HG03045 (cell line): ENCODE data around the gene CRIM1.

Experiments used
- ATAC-seq: cut with Tn5 transposase; IDR thresholded peaks from one replicate; pipeline ENCODE4 v1.9.1; 2021; ENCODE audit warnings: mild to moderate bottlenecking, moderate library complexity; ENCODE audit not compliant: unreplicated experiment

The CRIM1 gene

DNA sequence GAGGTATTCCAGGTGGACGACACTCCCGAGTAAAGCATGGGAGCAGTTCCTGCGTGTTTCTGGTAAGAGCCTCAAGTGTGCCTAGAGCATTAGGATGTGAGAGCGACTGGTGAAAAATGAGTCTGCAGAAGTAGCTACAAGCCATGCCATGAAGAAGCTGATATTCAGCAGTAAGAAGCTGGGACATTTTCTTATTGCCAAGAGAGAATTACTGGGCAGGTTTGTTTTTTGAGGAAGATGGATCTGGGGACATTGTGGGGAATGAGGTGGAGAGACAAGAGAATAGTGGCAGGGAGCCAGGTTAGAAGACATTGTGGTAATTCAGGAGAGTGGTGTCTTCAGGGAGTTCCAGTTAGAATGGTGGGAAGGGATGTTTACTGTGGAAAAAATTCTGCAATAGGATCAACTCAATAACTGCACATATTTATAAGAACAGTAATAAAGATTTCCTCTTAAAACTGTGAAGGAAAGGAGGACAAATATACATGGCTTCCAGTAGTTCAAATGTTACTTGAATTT is 38.2 kb downstream of the CRIM1 start:
- no peak for ATAC-seq

DNA sequence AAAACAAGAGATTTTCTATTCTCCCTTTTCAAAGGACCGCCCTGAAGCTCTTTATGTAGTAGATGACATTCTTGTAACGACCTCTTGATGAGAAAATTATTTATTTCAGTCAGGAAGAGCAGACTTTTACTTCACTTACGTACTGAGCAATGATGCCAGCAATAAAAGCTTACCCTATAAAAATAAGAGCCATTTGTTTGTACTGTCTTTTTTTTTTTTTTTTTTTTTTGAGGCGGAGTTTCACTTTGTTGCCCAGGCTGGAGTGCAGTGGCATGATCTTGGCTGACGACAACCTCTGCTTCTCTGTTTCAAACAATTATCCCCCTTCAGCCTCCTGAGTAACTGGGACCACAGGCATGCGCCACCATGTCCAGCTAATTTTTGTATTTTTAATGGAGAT is 39.2 kb downstream of the CRIM1 start:
- no peak for ATAC-seq

DNA sequence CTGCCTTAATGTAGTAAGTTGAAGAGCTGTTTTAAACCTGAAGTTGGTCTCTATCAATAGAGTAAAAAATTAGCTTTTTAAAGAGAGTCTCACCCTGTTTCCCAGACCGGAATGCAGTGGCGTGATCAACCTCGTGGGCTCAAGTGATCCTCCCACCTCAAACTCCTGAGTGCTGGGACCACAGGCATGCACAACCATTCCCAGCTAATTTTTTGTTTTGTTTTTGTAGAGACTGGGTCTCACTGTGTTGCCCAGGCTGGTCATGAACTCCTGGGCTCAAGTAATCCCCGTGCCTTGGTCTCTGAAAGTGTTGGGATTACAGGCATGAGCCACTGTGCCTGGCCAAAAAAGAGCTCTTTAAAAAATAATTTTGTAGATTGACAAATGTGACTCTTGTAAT is 40.3 kb downstream of the CRIM1 start:
- no peak for ATAC-seq

DNA sequence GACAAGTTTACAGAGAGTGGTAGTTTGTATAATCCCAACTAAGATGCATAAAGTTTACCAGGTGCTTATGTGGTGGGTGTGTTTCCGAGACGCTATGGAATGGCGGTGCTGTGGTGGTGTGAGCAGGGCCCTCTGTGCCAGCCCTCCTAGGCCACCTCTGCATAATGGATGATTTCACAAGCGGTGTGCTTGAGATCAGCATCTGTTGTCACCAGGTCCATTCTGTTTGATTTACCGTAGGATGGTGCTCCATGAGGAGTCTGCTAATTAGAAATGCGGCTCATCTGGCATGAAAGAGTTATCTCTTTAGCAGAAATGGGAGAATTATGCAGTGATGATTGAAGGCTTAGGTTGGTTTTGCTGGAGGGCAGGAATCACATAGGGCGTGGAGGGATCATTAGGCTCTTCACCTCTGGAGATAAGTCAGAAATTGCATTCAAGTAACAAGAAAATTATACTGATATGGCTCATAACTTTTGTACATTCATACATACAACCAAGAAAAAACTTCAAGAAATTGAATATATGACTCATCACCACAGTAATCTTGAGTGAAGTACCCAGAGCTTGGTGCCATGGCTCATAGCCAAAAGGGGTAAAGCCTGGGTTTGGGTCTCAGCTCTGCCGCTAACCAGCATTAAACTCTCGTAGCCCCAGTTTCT is 41.4 kb downstream of the CRIM1 start:
- ATAC-seq: no peak

DNA sequence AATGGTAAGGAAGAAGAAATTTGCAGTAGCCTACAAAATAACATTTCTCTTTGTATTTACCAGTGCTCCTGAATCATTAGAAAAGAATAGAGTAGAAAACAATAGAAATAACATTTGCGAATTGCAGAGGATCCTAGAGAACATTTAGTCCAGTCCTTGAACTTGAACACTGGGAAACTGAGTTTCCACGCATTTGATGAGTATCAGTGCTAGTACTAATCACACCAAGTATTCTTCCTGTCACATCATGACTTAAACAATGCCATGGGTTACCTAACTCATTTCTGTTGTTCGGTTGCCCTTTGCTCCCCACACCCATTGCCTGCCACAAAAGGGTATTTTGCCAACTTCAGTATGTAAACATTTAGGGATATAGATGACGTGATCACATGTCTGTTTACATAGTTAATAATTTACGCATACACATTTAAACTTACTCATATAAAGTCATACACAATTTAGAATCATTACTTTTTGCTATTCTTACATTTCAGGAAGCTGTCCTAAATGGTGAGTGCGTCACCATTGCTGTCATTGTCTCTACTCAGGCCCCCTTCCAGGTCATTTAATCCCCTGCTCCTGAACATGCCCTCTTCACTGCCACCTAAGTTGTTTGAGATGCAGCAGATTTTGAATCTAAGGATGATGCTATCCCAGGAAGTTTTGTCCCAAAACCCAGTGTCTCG is 42.3 kb downstream of the CRIM1 start:
- ATAC-seq: no peak

DNA sequence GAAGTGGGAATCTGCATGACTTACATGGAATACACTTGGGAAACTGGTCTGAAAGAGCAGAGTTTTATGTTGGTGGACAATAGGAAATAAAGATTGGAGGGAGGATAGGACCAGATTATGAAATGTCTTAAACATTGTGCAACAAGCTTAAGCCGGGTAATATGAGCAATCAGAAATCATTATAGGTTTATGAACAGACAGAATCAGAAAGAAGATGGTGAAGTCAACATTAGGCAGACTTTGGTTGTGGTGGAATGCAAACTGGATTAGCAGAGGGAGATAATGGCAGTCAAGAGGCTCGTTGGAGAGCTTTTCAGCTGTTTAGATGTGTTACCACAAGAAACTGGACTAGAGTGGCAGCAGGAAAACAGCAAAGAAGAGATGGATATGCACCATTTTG is 43.5 kb downstream of the CRIM1 start:
- no peak for ATAC-seq

DNA sequence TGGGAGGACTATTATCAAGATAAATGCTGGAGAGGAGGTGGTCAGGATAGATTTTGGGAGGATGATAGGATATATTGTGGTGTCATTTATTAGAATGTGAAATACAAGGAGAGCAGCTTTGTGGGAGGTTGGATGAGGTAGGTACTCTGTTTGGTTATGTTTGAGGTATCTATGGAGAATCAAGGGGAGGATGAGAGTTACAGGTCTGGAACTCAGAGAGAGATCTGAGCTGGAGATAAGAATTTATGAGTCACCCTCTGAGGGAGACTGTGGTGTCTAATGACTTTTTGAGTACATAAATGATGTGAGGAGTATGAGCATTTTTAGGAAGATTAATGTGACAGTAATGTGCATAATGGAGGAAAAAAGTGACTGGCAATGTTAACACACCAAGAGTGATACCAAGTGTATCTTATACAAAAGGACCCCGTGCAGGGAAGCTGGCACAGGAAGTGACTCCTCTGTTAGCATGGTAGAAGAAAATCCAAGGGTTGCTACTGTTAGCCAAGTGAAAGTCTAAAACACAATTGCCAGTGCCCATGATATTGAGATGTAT is 48.2 kb downstream of the CRIM1 start:
- no peak for ATAC-seq

DNA sequence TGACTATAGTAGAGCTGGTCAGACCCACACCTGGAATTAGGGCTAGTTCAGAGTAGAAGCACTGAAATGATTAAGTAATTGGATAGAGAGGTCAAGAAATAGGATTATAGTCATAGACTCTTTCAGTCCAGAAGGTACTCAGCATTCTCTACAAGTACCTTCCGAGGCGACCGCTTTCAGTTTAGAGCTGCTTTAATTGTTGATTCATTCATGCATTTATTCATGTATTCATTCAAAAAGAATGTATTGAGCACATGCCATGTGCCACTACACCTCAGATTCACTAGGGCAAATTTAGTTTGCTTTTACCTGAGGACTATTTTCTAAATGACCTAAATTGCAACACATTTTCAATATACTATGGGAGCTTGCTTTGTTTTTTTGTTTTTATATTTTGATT is 48.7 kb downstream of the CRIM1 start:
- ATAC-seq: no peak

DNA sequence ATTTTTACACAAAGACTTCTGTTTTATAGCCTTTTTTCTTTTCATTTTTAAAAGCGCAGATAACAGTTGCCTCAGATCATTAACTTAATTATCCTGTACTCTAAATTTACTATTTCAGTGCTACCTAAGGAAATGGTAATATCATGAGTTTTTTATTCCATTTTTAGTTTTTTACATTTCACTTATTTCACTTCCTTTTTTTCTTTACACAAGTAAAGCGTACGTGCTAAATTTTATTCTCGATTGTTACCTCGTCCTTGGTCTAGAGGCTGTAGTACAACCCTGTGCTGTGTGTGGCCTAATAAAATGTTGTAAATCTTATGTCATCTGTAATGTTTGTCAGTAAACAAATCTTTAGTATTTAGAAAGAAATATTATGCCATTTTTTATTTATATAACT is 49.2 kb downstream of the CRIM1 start:
- no peak for ATAC-seq

DNA sequence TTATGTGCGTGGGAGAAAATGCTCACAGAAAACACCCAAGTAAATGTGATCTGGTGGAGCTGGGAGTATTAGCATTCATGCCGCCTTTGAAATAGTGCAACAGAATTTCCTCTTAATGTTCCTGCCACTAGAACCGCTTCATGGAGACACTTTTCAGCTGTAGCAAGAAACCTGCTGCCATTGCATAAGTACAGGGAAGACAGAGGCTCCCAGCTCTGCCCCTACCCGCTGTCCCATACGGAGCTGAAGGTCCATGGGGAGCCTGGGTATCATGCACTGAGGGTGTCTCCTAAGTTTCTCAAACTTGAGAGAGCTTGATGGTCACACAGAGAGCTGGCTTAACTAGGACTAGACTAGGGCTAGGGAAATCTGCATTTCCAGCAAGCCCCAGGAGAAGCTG is 49.6 kb downstream of the CRIM1 start:
- no peak for ATAC-seq

DNA sequence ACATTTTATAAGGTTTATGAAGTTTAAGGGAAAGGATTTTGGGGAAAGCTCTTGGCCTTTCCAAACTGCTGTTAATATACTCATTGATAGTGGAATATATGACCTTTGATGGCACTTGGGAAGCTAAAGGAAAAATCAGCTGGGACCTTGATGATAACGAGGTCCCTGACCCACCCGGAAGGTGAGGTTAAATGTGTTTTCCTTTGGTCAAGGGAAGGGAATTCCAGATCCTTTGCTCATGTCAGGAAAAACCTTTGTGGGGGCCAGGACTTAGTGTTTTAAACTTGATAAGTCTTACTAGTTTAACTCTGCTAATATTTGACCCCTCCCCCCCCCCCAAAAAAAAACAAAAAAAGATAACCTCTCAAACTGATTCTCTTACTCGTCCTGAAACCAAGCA is 50.7 kb downstream of the CRIM1 start:
- ATAC-seq: no peak

DNA sequence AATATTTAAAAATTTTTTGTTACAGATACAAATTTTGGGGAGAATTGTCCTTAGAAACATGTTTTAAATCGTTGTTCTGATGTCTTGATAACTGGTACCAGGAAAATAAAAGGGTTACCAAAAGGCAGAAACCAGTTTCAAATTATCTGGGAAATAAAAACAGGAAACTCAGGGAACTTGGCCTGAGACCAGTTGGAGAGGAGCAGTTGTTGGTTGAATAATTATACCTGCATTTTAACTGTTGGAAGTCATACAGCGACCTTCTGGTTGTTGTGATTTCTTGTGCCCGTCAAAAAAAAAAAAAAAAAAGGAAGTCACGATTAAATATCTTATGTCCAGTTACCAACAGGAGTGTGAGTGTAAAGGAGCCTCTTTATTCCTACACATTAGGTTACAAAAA is 51.8 kb downstream of the CRIM1 start:
- no peak for ATAC-seq

DNA sequence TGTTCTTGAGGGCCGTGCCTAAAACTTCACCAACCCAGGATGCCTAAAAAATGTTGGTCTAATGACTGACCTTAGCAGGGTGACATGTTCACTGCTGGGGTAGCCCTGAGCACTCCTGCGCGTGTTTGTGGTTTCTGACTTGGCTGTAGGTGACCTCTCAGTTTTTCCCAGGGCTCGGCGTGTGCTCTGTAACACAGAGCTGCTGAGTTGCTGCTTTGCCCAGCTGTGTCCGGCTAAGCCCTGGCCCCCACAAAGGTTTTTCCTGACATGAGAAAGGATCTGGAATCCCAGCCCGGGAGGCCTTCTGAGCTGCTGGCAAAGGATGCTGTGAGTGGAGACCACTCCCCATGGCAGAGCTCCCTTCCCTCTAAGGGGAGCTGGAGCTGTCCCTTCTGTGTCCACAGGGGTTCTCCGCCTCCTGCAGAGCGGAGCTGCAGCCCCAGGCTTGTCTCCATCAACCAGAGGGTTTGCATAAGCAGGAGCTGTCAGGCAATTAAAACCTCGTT is 52.7 kb downstream of the CRIM1 start:
- ATAC-seq: no peak

DNA sequence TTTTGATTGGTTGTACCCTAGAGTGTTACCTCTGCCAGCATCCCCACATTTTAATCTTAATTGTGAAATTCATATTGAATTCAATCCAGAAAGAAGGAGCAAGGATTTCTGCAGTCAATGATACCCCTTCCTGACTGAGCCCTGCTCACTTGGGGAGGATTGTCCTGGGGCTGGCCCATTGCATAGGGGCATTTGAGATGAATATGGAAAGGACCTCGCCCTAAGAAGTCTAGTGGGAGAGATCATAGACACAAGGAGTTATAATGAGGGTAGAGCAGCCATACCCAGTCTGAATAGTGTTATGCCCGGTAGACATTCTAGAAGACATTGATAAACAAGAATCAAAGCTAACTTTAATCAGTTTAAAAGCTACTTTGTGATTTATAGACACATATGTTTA is 53.8 kb downstream of the CRIM1 start:
- no peak for ATAC-seq

DNA sequence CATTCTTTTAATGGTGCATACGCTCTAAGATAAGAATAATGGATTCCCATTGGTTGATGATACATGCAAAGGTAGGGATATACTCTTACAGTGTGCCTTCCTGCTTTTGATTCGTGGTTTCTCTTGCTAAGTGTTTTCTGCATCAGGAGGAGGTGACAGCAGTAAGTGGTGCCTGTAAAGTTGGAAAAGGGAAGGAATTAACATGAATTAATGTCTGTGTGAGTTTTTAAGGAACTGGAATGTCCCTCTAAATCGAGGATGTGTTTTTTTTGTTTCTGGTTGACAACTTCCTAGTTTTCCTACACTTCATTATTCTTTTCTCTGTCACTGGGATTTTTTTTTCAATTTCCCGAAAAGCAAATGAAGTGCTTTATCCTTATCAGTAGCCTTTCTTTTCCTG is 54.4 kb downstream of the CRIM1 start:
- no peak for ATAC-seq

DNA sequence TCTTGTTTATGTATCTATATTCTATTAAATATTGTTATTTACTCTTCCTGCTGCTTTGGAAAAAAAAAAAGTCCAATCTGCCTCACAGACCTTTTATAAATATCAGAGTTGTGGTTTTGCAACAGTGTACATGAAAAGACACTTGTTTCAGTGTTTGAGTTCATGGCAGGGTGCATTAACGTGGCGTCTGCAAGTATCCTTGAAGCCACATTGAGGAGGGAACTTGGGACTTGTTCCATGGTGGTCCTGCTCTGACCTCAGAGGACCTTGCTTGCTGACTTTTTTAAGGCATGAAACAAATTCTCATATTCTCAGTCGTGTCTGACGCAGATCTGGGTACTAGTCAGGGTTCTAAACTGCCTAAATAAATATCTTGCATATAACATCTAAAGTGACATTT is 55.1 kb downstream of the CRIM1 start:
- no peak for ATAC-seq

DNA sequence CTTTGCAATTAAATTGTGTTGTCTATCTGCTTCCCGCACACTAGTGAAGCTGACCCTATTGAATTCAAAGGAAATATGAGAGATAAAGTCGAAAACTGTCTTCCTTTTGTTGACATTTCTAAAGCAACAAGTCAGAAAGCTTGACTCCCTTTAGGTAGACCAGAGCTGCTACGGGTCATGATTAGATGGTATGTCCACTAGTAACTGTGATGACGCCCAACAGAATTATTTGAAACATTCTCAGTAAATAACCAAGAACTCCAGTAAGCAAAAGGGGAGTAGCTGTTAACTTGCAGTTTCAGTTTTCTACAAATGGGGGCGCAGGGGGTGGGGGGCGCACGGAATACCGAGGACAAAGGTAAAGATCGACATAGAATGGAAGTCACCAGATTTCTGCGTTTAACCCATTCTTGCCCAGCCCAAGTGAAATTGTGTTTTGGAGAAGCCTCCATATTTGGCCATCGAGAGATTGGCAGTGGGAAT is 56.4 kb downstream of the CRIM1 start:
- ATAC-seq: no peak

DNA sequence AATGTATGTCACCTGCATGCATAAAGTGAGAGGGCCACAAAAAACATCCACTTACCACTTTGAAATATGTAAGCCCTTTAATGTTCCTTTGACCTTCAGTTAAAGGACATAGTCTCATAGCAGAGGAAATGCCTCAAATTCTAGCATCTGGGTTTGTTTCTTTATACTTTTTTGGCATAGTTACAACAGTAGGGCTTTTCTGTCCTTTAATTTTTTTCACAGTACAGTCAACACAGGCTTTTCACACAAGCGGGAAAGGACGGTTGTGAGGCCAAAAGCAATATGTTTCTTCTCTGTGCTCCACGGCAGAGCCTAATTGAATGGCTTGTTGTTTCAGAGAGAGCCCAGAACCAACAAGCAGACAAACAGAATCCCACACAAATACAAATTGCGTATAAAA is 57.6 kb downstream of the CRIM1 start:
- ATAC-seq: no peak

DNA sequence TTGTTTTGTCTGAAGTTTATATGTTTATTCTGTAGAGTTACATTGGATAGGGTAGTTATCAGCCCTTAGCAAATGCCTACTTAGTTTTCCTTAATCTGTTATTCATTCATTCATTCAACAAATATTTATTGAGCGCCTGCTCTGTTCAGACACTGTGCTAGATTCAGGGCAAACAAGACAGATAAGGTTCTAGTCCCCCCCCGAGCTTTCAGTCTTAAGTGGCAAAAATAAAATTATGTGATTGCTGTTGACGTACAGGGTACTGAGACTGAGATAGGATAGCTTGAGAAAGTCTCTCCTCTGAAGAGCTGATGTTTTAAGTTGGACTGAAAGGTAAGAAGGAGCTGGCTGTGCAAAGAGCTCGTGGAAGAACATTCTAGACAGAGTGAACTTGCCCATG is 58.7 kb downstream of the CRIM1 start:
- ATAC-seq: no peak

DNA sequence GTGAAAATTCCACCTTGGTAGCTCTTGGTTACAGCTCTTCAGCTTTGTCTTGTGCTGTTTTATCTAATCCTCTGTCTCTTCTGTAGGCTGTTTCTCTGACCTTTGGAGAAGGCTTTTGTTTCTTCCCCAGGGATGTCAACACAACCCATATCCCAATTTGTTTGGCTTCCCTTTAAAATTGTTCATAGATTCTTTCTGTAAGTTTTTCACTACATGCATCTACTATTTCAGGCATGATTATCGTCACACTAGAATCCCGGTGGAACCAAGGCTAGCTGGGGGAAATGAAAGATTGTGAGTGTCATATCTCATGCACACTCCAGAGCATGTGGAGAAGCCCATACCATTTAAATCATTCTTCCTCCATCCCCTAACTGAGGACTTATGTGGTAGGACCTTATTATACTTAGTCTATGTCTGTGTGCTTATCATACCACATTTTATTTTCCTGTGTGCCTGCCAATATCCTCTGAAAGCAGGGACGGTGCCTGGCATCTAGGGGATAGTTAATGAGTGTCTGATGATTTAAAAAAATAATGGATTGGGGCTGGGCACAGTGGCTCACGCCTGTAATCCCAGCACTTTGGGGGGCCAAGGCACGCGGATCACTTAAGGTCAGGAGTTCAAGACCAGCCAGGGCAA is 59.9 kb downstream of the CRIM1 start:
- ATAC-seq: no peak

DNA sequence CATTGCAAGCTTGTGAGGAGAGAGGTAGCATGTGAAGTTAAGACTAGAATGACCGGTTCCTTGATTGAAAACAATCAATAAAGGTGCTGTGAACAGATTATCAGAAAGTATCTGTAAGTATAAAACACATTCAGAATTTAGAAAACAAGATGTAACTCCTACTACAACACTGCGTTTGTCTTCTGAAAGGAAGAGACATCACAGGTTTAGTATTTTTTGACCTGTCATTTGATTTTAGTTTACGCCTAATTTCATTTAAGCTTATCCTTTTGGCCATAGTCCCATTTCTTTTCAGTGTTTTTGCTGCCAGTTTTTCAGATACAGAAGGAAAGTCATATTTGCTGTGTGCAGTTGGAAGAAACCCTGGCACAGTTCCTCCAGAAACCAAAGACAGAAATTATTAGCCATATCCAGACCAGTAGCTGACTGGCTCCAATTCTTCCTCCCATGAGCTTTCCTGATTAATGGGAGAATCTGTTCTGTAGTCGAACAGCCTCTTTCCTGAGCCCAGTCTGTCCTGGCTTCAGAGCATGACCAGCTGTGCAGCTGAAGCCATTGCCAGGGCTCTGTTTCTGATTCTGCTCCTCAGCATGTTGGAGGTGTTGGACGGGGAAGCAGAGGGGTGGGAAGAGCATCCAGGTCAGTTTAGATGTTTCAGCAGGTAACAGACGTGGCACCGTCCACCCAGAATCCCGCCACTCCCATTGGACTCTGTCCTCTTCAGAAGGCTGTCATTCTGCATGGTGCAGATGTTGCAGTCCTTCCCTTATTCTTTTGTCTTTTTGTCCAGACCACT is 61.0 kb downstream of the CRIM1 start:
- ATAC-seq: no peak
